BE2C (cell line): ENCODE data around the gene ZCCHC24.

Source experiments
- DNase-seq: peaks from one replicate; pipeline ENCODE4 v3.0.0-alpha.2; 2020
- H3K27me3 ChIP-seq: fragments of 250-450 bp; sonication (Bioruptor Pico); 2 replicates; pipeline ENCODE4 v1.5.1; 2020; ENCODE audit warnings: mild to moderate bottlenecking
- H3K36me3 ChIP-seq: fragments of 250-450 bp; sonication (Bioruptor Pico); 2 replicates; pipeline ENCODE4 v1.5.1; 2020; ENCODE audit warnings: mild to moderate bottlenecking
- H3K4me1 ChIP-seq: fragments of 250-450 bp; sonication (Bioruptor Pico); 2 replicates; pipeline ENCODE4 v1.5.1; 2020
- H3K4me3 ChIP-seq: 2 replicates; pipeline ENCODE4 v1.5.1; 2011; ENCODE audit warnings: low read depth, low read length
- H3K9me3 ChIP-seq: fragments of 250-450 bp; sonication (Bioruptor Pico); 2 replicates; pipeline ENCODE4 v1.5.1; 2020
- CTCF ChIP-seq: IDR thresholded peaks from 2 replicates; pipeline ENCODE4 v1.5.1; 2012; ENCODE audit warnings: mild to moderate bottlenecking, low read depth, low read length

The ZCCHC24 gene

GRCh38 chr10:79356104-79356503, 89.3 kb downstream of the ZCCHC24 start:
- no peak overlapping the region for H3K4me3 ChIP-seq
- H3K36me3 ChIP-seq = peaks cover 42% of the 10 kb centered on the region
- H3K4me1 ChIP-seq = no peaks in the 10 kb centered on the region
- H3K27me3 ChIP-seq = no peaks in the 10 kb centered on the region
- TF ChIP-seq CTCF = no peak
- DNase-seq = no peak
- H3K9me3 ChIP-seq = no peaks in the 10 kb centered on the region

- Histone ChIP-seq H3K36me3 (peaks cover 47% of the 10 kb centered on the region), H3K27me3 (no peaks in the 10 kb centered on the region), H3K9me3 (no peaks in the 10 kb centered on the region), H3K4me3 (no peak overlapping the region), H3K4me1 (no peaks in the 10 kb centered on the region)
- no peak for TF ChIP-seq CTCF
- DNase-seq = no peak
Measured at GRCh38 chr10:79355420-79356017, 89.9 kb downstream of the ZCCHC24 start.

- H3K4me1 ChIP-seq = no peaks in the 10 kb centered on the region
- H3K4me3 ChIP-seq = no peak overlapping the region
- no peak for DNase-seq
- H3K9me3 ChIP-seq = no peaks in the 10 kb centered on the region
- TF ChIP-seq CTCF = no peak
- H3K27me3 ChIP-seq = no peaks in the 10 kb centered on the region
- H3K36me3 ChIP-seq = peaks cover 56% of the 10 kb centered on the region
Measured at GRCh38 chr10:79354615-79355014, 90.8 kb downstream of the ZCCHC24 start.

GRCh38 chr10:79354141-79354540, 91.3 kb downstream of the ZCCHC24 start:
- Histone ChIP-seq H3K36me3 (peaks cover 60% of the 10 kb centered on the region), H3K4me1 (no peaks in the 10 kb centered on the region), H3K9me3 (no peaks in the 10 kb centered on the region), H3K4me3 (no peak overlapping the region), H3K27me3 (no peaks in the 10 kb centered on the region)
- no peak for TF ChIP-seq CTCF
- no peak for DNase-seq

GRCh38 chr10:79353726-79354125, 91.7 kb downstream of the ZCCHC24 start:
- H3K4me1 ChIP-seq = no peaks in the 10 kb centered on the region
- H3K27me3 ChIP-seq = no peaks in the 10 kb centered on the region
- TF ChIP-seq CTCF = no peak
- H3K9me3 ChIP-seq = no peaks in the 10 kb centered on the region
- H3K36me3 ChIP-seq = peaks cover 65% of the 10 kb centered on the region
- H3K4me3 ChIP-seq = no peak overlapping the region
- DNase-seq = no peak

GRCh38 chr10:79353000-79353406, 92.4 kb downstream of the ZCCHC24 start:
- H3K4me3 ChIP-seq = no peak overlapping the region
- H3K36me3 ChIP-seq = peaks cover 66% of the 10 kb centered on the region
- DNase-seq = no peak
- no peaks in the 10 kb centered on the region for H3K9me3 ChIP-seq
- no peaks in the 10 kb centered on the region for H3K27me3 ChIP-seq
- no peak for TF ChIP-seq CTCF
- no peaks in the 10 kb centered on the region for H3K4me1 ChIP-seq
